IMR-90 (cell line): Measurements from ENCODE around the gene RANGRF. TPM values are rescaled to one million over a fixed set of nuclear protein-coding genes. Genes with fewer than 3 reads are reported as not detected.

Source experiments
- polyA plus RNA-seq, 3 experiments: library from polyadenylated mRNA; depleted of rRNA; stranded (reverse); fragments of >200 nt; gene quantifications; 2 replicates each; pipeline ENCODE4 v1.2.3, GENCODE V29; 2012; ENCODE audit warnings: low replicate concordance in 1 of 3
- total RNA-seq: library from RNA; depleted of rRNA; stranded (reverse); fragments of >200 nt; gene quantifications from 2 replicates; pipeline ENCODE4 v1.2.3, GENCODE V29; 2012
- TF ChIP-seq, protein P1 (sequence below): fragments of 150-350 bp; IDR thresholded peaks from 2 replicates; pipeline ENCODE4 v1.6.1; 2016; ENCODE audit warnings: low read depth, mild to moderate bottlenecking, low read length, moderate library complexity, borderline replicate concordance

The RANGRF gene
- total and polyA plus RNA-seq, 2 of the 4 experiments (the other 2 are of a cell fraction), result 19.5 to 36.6 TPM

DNA sequence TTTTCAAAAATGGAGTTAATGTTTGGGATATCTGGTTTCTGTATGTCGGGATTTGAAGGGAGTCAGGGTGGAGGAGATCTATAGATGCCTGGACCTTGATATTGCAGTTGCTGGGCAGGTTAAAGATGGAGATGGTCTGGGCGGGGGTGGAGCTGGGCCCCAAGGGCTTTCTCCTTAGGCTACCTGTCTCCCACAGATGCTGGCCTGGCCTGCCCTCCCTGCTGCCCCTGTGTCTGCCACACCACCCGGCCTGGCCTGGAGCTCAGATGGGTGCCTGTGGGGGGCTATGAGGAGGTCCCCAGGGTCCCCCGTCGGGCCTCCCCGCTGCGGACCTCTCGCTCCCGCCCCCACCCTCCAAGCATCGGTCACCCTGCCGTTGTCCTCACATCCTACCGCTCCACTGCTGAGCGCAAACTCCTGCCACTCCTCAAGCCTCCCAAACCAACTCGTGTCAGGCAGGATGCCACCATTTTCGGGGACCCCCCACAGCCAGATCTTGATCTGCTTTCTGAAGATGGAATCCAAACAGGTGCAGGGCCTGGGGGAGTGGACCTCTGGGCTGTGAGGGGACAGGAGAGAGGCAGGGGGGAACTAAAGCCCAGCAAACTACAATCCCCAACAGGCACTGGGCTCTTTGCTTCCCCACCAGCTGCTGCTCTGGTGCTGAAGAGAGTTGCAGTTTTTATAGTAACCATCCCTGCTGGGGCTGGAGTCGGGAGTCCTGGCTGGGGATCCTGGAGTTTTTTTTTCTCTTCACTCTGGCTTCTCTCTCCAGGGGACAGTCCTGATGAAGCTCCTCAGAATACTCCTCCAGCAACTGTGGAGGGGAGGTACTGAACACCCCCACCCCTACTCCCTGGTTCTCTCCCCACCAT lies 24.5 kb downstream of the RANGRF start (continued):
- TF ChIP-seq, protein P1, sequence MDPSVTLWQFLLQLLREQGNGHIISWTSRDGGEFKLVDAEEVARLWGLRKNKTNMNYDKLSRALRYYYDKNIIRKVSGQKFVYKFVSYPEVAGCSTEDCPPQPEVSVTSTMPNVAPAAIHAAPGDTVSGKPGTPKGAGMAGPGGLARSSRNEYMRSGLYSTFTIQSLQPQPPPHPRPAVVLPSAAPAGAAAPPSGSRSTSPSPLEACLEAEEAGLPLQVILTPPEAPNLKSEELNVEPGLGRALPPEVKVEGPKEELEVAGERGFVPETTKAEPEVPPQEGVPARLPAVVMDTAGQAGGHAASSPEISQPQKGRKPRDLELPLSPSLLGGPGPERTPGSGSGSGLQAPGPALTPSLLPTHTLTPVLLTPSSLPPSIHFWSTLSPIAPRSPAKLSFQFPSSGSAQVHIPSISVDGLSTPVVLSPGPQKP, result no peak
